Colonic mucosa (tissue), 4 donors: ENCODE results near the gene SGCG. TPM values are rescaled to one million over a fixed set of nuclear protein-coding genes. Genes with fewer than 3 reads are reported as not detected.

Experiments used
- DNase-seq: peaks from one replicate; pipeline ENCODE4 v3.0.0-alpha.2; 2020
- H3K27ac ChIP-seq: fragments of 200-600 bp; one replicate; pipeline ENCODE4 v1.8.0; 2021
- H3K27me3 ChIP-seq: fragments of 200-600 bp; one replicate; pipeline ENCODE4 v1.8.0; 2021
- H3K36me3 ChIP-seq: fragments of 200-600 bp; one replicate; pipeline ENCODE4 v1.8.0; 2021
- H3K4me1 ChIP-seq: fragments of 200-600 bp; one replicate; pipeline ENCODE4 v1.8.0; 2021; ENCODE audit warnings: mild to moderate bottlenecking
- H3K4me3 ChIP-seq: fragments of 200-600 bp; one replicate; pipeline ENCODE4 v1.8.0; 2021
- H3K9ac ChIP-seq, 2 donors: one replicate each; pipeline ENCODE4 v1.7.0; 2013; ENCODE audit warnings: control low read depth in 2 of 2, low read depth in 2 of 2, low read length in 2 of 2
- H3K9me3 ChIP-seq: fragments of 200-600 bp; one replicate; pipeline ENCODE4 v1.8.0; 2021
- intact Hi-C: fragments of 100-400 bp; cut with DNase I; formaldehyde crosslinking; loops from one replicate; pipeline ENCODE4 v1.14.1; 2022
- total RNA-seq, 2 donors: library from RNA; stranded (reverse); fragmentation: NEBNext Ultra II Directional in 1 of 2; extraction: Animal tissue kit (Norgen Biotek cat#: 25700) in 1 of 2; gene quantifications; one replicate each; pipeline ENCODE4 v1.2.1, GENCODE V29; 2021
- TF ChIP-seq, protein P1 (sequence below): fragments of 200-600 bp; IDR thresholded peaks from one replicate; pipeline ENCODE4 v1.8.0; 2022; ENCODE audit warnings: antibody characterized with exemption, mild to moderate bottlenecking
- donor health status: healthy.
- donor health status: DM: no; HTN: no; CAD: no.
- donor health status: DM: no; HTN: no; CAD: no.

The SGCG gene
- total RNA-seq, 2 donors from 2014 or later, result 0.15 to 0.29 TPM

DNA sequence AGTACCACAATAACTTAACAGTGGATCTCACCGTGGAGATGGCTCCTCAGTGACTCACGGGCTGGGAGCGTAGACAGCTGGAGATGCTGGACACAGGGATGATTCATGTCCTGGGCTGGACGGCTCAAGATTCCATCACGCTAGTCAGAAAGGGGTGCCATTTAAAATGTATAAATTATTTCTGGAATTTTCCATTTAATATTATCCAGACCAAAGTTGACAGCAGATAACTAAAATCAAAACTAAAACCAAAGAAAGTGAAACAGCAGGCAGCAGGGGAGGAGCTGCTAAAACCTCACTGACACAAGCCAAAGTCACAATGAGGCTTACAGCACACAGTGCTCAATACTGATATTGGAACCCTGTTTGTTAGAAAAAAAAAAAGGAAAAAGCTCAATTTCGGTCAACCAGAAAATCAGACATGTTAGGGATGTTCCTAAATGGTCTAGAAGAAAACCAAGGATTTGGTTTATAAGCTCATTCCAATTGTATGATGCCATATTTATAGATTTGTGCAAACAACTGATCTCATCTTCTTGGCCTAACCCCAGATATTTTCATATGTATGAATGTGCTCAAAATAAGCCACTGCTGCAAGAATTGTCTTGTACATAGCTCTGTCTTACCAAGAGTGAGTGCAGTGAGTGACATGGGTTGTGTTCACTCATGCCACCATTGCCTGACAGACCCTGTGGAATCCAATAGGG, 140.9 kb downstream of the SGCG start:
- intact Hi-C loops, result no loop called here
- no peak overlapping the region for H3K4me3 ChIP-seq
- no peaks in the 10 kb centered on the region for H3K9me3 ChIP-seq
- TF ChIP-seq, protein P1, sequence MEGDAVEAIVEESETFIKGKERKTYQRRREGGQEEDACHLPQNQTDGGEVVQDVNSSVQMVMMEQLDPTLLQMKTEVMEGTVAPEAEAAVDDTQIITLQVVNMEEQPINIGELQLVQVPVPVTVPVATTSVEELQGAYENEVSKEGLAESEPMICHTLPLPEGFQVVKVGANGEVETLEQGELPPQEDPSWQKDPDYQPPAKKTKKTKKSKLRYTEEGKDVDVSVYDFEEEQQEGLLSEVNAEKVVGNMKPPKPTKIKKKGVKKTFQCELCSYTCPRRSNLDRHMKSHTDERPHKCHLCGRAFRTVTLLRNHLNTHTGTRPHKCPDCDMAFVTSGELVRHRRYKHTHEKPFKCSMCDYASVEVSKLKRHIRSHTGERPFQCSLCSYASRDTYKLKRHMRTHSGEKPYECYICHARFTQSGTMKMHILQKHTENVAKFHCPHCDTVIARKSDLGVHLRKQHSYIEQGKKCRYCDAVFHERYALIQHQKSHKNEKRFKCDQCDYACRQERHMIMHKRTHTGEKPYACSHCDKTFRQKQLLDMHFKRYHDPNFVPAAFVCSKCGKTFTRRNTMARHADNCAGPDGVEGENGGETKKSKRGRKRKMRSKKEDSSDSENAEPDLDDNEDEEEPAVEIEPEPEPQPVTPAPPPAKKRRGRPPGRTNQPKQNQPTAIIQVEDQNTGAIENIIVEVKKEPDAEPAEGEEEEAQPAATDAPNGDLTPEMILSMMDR, result no peak
- DNase-seq, result no peak
- H3K4me1 ChIP-seq, result no peaks in the 10 kb centered on the region
- no peak overlapping the region for H3K27ac ChIP-seq
- no peaks in the 10 kb centered on the region for H3K27me3 ChIP-seq
- H3K36me3 ChIP-seq, result no peaks in the 10 kb centered on the region
- H3K9ac ChIP-seq, result no peak overlapping the region

DNA sequence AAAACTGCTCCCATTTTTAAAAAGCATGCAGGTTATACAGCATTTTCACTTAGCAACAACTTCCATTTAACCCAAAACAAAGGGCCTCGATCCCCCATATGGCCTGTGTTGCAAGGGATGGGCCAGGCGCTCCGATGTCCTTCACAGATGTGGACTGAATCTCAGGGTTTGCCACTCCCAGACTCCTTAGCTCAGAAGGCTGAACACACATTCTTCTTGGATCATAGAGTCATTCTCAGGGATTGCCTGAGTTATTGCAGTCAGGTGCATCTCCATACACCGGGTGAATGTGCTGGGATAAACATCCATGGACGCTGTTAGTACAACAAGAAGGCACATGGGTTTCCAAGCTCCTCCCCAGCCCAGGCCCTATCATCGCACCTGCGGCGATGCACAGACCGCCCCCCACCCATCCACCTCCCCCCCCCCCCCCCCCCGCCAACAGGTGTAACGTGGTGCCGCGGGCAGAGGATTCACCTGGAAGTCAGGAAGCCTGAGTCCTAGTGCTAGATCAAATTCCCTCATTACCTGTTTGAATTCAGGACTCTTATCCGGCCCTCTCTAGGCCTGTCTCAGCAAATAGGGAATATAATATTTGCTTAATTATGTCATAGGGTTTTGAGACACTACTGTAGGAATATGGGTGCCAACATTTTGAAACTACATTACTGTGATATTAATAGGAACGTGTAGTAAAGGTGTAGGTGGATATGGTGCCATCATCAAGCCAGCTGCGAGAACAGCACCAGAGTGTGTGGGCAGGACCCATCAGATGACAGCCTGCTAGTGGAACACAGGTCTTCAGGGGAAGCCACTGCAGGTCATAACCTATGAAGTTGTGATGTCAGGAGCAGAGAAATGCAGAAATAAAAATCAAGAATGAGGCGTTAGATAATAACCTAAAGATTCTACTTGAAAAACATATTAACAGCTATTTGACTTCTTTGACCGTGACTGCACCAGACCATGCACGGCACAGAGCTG, 141.9 kb downstream of the SGCG start:
- Histone ChIP-seq H3K36me3 (no peaks in the 10 kb centered on the region), H3K4me3 (no peak overlapping the region), H3K9me3 (no peaks in the 10 kb centered on the region), H3K4me1 (no peaks in the 10 kb centered on the region), H3K27me3 (no peaks in the 10 kb centered on the region), H3K9ac (no peak overlapping the region), H3K27ac (no peak overlapping the region)
- intact Hi-C loops, result no loop called here
- DNase-seq, result no peak
- TF ChIP-seq, protein P1, result no peak

DNA sequence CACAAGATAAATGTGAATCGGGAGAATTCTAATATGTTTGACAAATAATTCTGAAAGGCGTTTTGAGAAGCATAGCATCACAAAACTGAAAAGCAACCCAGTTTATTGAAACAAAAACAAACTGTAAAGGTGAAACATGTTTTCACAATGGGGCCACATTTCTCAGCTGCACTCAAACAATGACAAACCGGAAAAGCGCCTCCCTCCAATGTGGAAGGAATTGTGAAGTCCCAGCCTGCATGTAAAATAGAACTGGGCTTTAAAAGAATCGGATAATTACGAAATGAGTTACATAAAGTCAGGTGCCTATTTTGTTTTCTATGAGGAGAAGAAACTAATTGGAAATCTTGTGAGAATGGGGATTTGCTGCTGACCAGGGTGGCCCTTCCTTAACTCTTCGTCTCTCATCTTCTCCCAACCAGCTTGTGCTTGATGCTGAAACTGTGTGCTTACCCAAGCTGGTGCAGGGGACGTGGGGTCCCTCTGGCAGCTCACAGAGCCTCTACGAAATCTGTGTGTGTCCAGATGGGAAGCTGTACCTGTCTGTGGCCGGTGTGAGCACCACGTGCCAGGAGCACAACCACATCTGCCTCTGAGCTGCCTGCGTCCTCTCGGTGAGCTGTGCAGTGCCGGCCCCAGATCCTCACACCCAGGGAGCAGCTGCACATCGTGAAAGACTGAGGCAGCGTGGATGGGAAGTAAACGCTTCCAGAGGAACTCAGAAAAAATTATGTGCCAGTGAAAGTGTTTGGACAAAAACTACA, 143.3 kb downstream of the SGCG start:
- Histone ChIP-seq H3K4me3 (no peak overlapping the region), H3K27me3 (no peaks in the 10 kb centered on the region), H3K36me3 (no peaks in the 10 kb centered on the region), H3K9ac (no peak overlapping the region), H3K4me1 (no peaks in the 10 kb centered on the region), H3K9me3 (no peaks in the 10 kb centered on the region), H3K27ac (no peak overlapping the region)
- intact Hi-C loops, result no loop called here
- TF ChIP-seq, protein P1, result no peak
- DNase-seq, result no peak

DNA sequence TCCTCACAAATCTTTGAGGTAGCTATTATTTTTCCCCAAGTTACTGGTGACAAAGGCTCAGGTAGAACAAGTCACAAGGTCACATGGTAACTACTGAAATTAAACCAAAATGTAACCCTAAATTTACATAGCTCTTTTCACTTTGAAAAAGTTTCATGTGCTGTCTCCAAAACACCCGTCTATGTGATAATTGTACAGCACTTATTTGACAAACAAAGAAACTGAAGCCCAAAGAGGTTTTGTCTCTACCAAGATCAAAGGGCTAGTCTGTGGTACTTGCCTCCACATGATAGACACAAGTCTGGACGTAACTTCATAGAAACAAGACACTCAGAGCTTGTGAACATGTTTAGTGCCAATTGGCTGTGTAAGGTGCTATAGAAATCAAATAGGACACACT, 144.4 kb downstream of the SGCG start:
- H3K9me3 ChIP-seq, result no peaks in the 10 kb centered on the region
- H3K9ac ChIP-seq, result no peak overlapping the region
- no peaks in the 10 kb centered on the region for H3K27me3 ChIP-seq
- H3K4me1 ChIP-seq, result no peaks in the 10 kb centered on the region
- H3K36me3 ChIP-seq, result no peaks in the 10 kb centered on the region
- no peak overlapping the region for H3K4me3 ChIP-seq
- intact Hi-C loops, result no loop called here
- TF ChIP-seq, protein P1, result no peak
- DNase-seq, result no peak
- H3K27ac ChIP-seq, result no peak overlapping the region

DNA sequence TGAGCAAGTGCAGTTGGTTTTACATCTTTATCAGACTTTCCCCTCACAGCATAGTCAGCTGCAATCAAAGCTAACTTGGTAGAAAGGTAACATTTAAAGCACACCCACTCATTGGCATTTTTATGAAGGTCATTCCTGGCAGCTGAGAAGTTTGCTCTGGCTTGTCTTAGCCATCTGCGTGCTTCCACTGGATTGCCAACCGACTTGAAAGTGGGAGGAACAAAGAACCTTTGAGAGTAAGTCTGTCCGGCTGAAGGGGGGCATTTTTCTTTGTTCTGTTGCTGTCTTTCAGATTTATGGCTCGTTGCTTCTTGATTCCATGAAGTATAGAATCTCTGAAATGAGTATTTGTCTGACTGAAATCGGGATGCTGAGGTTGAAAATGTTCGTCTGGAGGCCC, 149.6 kb downstream of the SGCG start:
- no peak overlapping the region for H3K9ac ChIP-seq
- no peaks in the 10 kb centered on the region for H3K4me1 ChIP-seq
- TF ChIP-seq, protein P1, result no peak
- intact Hi-C loops, result no loop called here
- H3K9me3 ChIP-seq, result no peaks in the 10 kb centered on the region
- DNase-seq, result no peak
- no peaks in the 10 kb centered on the region for H3K27me3 ChIP-seq
- no peak overlapping the region for H3K27ac ChIP-seq
- no peak overlapping the region for H3K4me3 ChIP-seq
- H3K36me3 ChIP-seq, result no peaks in the 10 kb centered on the region
